Natural killer cell (primary cell): ENCODE data around the gene PWWP2B. TPM values are rescaled to one million over a fixed set of nuclear protein-coding genes. Genes with fewer than 3 reads are reported as not detected.

ENCODE experiments used
- ATAC-seq, 3 donors: fragments of 150-1000 bp in 2 of 3; fragments of 200-7000 bp in 1 of 3; cut with Tn5 transposase; 1 replicate in 1 of 3; 2 replicates in 2 of 3; pipeline ENCODE4 v1.10.0; 2021; ENCODE audit warnings: mild to moderate bottlenecking in 2 of 3, moderate library complexity in 2 of 3
- DNase-seq, 2 donors: peaks; one replicate each; pipeline versions ENCODE4 v3.0.0 to v3.0.0-alpha.2; 2013 to 2021; ENCODE audit warnings: mixed read lengths in 1 of 2
- H3K27ac ChIP-seq: one replicate; pipeline ENCODE4 v1.5.1; 2013; ENCODE audit warnings: mild to moderate bottlenecking, low read length
- H3K27me3 ChIP-seq: one replicate; pipeline ENCODE4 v1.6.1; 2013; ENCODE audit warnings: low read length; ENCODE audit not compliant: control insufficient read depth, insufficient read depth
- H3K36me3 ChIP-seq: one replicate; pipeline ENCODE4 v1.6.1; 2013; ENCODE audit warnings: low read length; ENCODE audit not compliant: control insufficient read depth, insufficient read depth
- H3K4me1 ChIP-seq: one replicate; pipeline ENCODE4 v1.6.1; 2013; ENCODE audit warnings: low read length; ENCODE audit not compliant: control insufficient read depth, insufficient read depth
- H3K4me3 ChIP-seq: one replicate; pipeline ENCODE4 v1.5.1; 2013; ENCODE audit warnings: low read length
- H3K9me3 ChIP-seq: one replicate; pipeline ENCODE4 v1.6.1; 2013; ENCODE audit warnings: low read length; ENCODE audit not compliant: control insufficient read depth, insufficient read depth
- H3K27ac Mint-ChIP-seq, 2 donors: one replicate each; pipeline ENCODE4 v1.8.0; 2022; ENCODE audit warnings: mild to moderate bottlenecking in 2 of 2, mixed read lengths in 2 of 2, moderate library complexity in 1 of 2
- H3K27me3 Mint-ChIP-seq, 2 donors: one replicate each; pipeline ENCODE4 v1.8.0; 2022; ENCODE audit warnings: low read depth in 2 of 2, mixed read lengths in 2 of 2
- H3K36me3 Mint-ChIP-seq: one replicate; pipeline ENCODE4 v1.8.0; 2022; ENCODE audit warnings: mixed read lengths
- H3K4me1 Mint-ChIP-seq, 2 donors: one replicate each; pipeline ENCODE4 v1.8.0; 2022; ENCODE audit warnings: mixed read lengths in 2 of 2
- H3K4me3 Mint-ChIP-seq: one replicate; pipeline ENCODE4 v1.8.0; 2022; ENCODE audit warnings: mild to moderate bottlenecking, moderate library complexity, mixed read lengths
- H3K9me3 Mint-ChIP-seq, 2 donors: one replicate each; pipeline ENCODE4 v1.8.0; 2022; ENCODE audit warnings: mixed read lengths in 2 of 2
- CTCF ChIP-seq: fragments of 200-600 bp; IDR thresholded peaks from one replicate; pipeline ENCODE4 v1.8.0; 2022; ENCODE audit warnings: antibody characterized with exemption
- WGBS: methylation state at CpG from one replicate; pipeline ENCODE4 v1.1.7; 2013; ENCODE audit warnings: missing lambda C conversion rate; ENCODE audit not compliant: insufficient coverage; 5-methylcytosine and 5-hydroxymethylcytosine counted together
- intact Hi-C: fragments of 100-400 bp; cut with micrococcal nuclease; formaldehyde crosslinking; loops from one replicate; pipeline ENCODE4 v1.14.2; 2022
- total RNA-seq, 4 donors: library from RNA; stranded (reverse); fragments of 120-200 nt in 1 of 4; gene quantifications; one replicate each; pipeline versions ENCODE4 v1.2.3 to v1.2.4, GENCODE V29; 2013 to 2022

The PWWP2B gene
- total RNA-seq: 10 to 100 TPM; 23.7 to 29.5 (median 24.4) TPM
- 16.9 TPM for total RNA-seq (2013)

GRCh38 chr10:132397036-132397541 is at the start of gene PWWP2B:
Gene PWWP2B (plus strand): TSS chr10:132397200. CDS start chr10:132397227, 27 bp downstream.
- Histone ChIP-seq H3K9me3 (no peaks in the 10 kb centered on the region), H3K36me3 (no peaks in the 10 kb centered on the region), H3K4me1 (peaks cover 67% of the 10 kb centered on the region), H3K4me3 (peak within 1 kb of the TSS; percentile 60), H3K27ac (peak within 1 kb of the TSS; percentile 72), H3K27me3 (no peaks in the 10 kb centered on the region)
- DNase-seq (peak; percentile 64 to 81), ATAC-seq (peak; percentile 29 to 61 (median 51))
- Mint-ChIP-seq H3K4me1 (peaks cover 10 to 48% of the 10 kb centered on the region in 2 donors), H3K9me3 (peaks cover 5 to 6% of the 10 kb centered on the region in 2 donors), H3K27me3 (no peaks in the 10 kb centered on the region), H3K36me3 (no peaks in the 10 kb centered on the region), H3K4me3 (peak within 1 kb of the TSS; percentile 95), H3K27ac (peak within 1 kb of the TSS; percentile 80 to 88)
- no peak for TF ChIP-seq CTCF
- intact Hi-C loops: loop anchor here (2.0 to 10.0 kb wide), 3 partner anchors 24 to 178 kb away; partner anchors contain the start of gene INPP5A
- under 1% methylated on average over 86 of the region's 86 CpGs for WGBS

DNA sequence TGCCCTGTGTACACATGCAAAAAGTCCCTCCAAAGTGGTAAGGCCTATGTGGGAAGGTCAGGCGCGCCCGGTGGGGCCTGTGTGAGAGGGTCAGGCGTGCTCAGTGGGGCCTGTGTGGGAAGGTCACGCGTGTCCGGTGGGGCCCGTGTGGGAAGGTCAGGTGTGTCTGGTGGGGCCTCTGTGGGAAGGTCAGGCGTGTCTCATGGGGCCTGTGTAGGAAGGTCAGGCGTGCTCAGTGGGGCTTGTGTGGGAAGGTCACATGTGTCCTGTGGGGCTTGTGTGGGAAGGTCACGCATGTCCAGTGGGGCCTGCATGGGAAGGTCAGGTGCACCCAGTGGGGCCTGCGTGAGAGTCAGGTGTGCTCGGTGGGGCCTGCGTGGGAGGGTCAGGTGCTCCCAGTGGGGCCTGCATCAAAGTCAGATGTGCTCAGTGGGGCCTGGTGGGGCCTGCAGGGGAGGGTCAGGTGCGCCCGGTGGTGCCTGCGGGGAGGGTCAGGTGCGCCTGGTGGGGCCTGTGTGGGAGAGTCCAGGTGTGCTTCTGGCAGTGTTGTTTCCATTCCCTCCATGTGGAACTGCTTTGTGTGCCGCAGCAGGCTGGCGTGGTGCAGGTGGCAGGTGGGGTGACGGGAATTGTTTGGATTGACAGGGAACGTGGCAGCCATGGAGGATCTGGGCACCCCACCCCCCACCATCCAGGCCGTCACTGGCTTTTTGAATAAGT is 49.6 kb upstream of the PWWP2B start:
- WGBS: 93% methylated on average over 21 of the region's 23 CpGs
- Histone ChIP-seq H3K27me3 (no peaks in the 10 kb centered on the region), H3K4me1 (no peaks in the 10 kb centered on the region), H3K4me3 (no peak overlapping the region), H3K9me3 (no peaks in the 10 kb centered on the region), H3K27ac (no peak overlapping the region), H3K36me3 (peaks cover 7% of the 10 kb centered on the region)
- H3K27ac Mint-ChIP-seq: peak overlapping the region in 1 of 2 donors; percentile 21
- no peak overlapping the region for H3K4me3 Mint-ChIP-seq
- no peaks in the 10 kb centered on the region for H3K4me1 Mint-ChIP-seq
- peaks cover 11% of the 10 kb centered on the region for H3K36me3 Mint-ChIP-seq
- no peak for TF ChIP-seq CTCF
- no peak for ATAC-seq
- intact Hi-C loops: no loop called here
- H3K9me3 Mint-ChIP-seq: no peaks in the 10 kb centered on the region
- H3K27me3 Mint-ChIP-seq: no peaks in the 10 kb centered on the region
- no peak for DNase-seq

GRCh38 chr10:132347931-132348267 is 49.1 kb upstream of the PWWP2B start:
- H3K27me3 ChIP-seq: no peaks in the 10 kb centered on the region
- no peak overlapping the region for H3K27ac ChIP-seq
- peaks cover 11% of the 10 kb centered on the region for H3K36me3 Mint-ChIP-seq
- H3K4me1 ChIP-seq: no peaks in the 10 kb centered on the region
- H3K9me3 Mint-ChIP-seq: no peaks in the 10 kb centered on the region
- no peak overlapping the region for H3K4me3 Mint-ChIP-seq
- no peak overlapping the region for H3K4me3 ChIP-seq
- 96% methylated on average over 13 of the region's 13 CpGs for WGBS
- ATAC-seq (no peak), DNase-seq (no peak)
- no peak overlapping the region for H3K27ac Mint-ChIP-seq
- peaks cover 0 to 2% of the 10 kb centered on the region in 2 donors for H3K4me1 Mint-ChIP-seq
- peaks cover 4% of the 10 kb centered on the region for H3K36me3 ChIP-seq
- H3K27me3 Mint-ChIP-seq: no peaks in the 10 kb centered on the region
- no peaks in the 10 kb centered on the region for H3K9me3 ChIP-seq
- TF ChIP-seq CTCF: no peak
- intact Hi-C loops: no loop called here
